Measurements from ENCODE around the gene AMER1. TPM values are rescaled to one million over a fixed set of nuclear protein-coding genes. Genes with fewer than 3 reads are reported as not detected.

Gene AMER1
- total and polyA plus RNA-seq, 10 of the 15 experiments (the other 5 are each of a cell fraction or from before 2014, with no cell fraction given), result 0.16 to 6.3 (median 4.2) TPM

DNA sequence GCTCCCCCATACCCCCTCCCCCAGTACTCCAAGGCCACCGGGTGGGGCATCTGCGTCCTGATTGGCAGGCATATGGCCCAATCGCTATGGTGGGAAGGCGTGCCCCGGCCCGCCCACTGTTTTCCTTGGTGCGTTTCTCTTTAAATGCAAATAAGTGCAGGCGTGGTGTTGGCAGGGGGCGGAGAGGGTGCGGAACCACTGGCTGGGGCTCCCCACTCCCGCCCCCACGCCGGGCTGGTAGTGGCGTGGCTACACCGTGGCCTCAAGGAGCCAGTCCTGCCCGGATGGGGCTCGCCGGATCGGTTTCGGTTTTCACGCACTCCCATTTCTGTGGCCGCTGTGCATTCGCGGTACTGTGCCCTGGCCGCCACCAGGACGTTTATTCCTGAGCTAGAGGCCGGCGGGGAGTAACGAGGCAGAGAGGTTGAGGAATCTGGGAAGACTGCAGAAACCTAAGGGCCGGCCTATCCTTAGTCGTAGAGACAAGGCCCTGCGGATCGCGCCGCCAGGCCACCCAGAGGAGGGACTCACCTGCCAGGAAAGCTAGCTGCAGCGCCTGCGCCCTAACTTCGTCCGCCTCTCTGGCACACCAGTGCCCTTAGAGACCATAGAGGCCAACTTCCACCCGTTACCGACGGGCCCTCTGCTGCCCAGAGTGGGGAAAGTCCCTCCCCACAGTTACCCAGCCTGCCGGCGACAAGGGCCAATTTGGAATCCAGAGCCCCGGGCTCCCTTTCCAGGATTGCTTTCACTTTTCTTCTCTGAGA, 410 bp upstream of the AMER1 start (continued):
- TF ChIP-seq, protein P1, sequence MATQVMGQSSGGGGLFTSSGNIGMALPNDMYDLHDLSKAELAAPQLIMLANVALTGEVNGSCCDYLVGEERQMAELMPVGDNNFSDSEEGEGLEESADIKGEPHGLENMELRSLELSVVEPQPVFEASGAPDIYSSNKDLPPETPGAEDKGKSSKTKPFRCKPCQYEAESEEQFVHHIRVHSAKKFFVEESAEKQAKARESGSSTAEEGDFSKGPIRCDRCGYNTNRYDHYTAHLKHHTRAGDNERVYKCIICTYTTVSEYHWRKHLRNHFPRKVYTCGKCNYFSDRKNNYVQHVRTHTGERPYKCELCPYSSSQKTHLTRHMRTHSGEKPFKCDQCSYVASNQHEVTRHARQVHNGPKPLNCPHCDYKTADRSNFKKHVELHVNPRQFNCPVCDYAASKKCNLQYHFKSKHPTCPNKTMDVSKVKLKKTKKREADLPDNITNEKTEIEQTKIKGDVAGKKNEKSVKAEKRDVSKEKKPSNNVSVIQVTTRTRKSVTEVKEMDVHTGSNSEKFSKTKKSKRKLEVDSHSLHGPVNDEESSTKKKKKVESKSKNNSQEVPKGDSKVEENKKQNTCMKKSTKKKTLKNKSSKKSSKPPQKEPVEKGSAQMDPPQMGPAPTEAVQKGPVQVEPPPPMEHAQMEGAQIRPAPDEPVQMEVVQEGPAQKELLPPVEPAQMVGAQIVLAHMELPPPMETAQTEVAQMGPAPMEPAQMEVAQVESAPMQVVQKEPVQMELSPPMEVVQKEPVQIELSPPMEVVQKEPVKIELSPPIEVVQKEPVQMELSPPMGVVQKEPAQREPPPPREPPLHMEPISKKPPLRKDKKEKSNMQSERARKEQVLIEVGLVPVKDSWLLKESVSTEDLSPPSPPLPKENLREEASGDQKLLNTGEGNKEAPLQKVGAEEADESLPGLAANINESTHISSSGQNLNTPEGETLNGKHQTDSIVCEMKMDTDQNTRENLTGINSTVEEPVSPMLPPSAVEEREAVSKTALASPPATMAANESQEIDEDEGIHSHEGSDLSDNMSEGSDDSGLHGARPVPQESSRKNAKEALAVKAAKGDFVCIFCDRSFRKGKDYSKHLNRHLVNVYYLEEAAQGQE (IDR thresholded peaks at IDR 0.05; ENCODE audit: low read depth, low read length), result no peak
- TF ChIP-seq CHD4 (IDR thresholded peaks at IDR 0.05) (no peak), YY1 (IDR thresholded peaks at IDR 0.05; ENCODE audit: low read depth, low read length) (no peak), EGR1 (IDR thresholded peaks at IDR 0.05; ENCODE audit: borderline replicate concordance in 1 of 2, low read depth in 2 of 2, low read length in 2 of 2) (peak in 1 of 2 experiments; percentile 68; a peak in 2 of 3 replicates), CHD2 (IDR thresholded peaks at IDR 0.05; ENCODE audit: borderline replicate concordance, low read depth, low read length) (peak; percentile 86), RAD21 (IDR thresholded peaks at IDR 0.05; ENCODE audit: insufficient read depth, low read depth, low read length) (no peak), TCF12 (IDR thresholded peaks at IDR 0.05; ENCODE audit: low read depth, low read length) (no peak), SMAD5 (IDR thresholded peaks at IDR 0.05; ENCODE audit: low read depth) (no peak), ZZZ3 (IDR thresholded peaks at IDR 0.05; ENCODE audit: control insufficient read depth, insufficient read length, low read depth) (no peak), ZNF207 (IDR thresholded peaks at IDR 0.05; ENCODE audit: borderline replicate concordance) (no peak), BMI1 (IDR thresholded peaks at IDR 0.05; ENCODE audit: borderline replicate concordance) (no peak), TBL1XR1 (IDR thresholded peaks at IDR 0.05; ENCODE audit: low read depth, low read length) (0 out of 2 replicates have a peak, but pooled peaks have one; percentile 40), FOS (IDR thresholded peaks at IDR 0.05; ENCODE audit: borderline replicate concordance, extremely low read depth, insufficient read length) (no peak)
